ENCODE data around the gene SBK3. TPM values are rescaled to one million over a fixed set of nuclear protein-coding genes. Genes with fewer than 3 reads are reported as not detected.

SBK3 gene
- total and polyA plus RNA-seq, 10 of the 15 experiments (the other 5 are each of a cell fraction or from before 2014, with no cell fraction given): not detected

DNA sequence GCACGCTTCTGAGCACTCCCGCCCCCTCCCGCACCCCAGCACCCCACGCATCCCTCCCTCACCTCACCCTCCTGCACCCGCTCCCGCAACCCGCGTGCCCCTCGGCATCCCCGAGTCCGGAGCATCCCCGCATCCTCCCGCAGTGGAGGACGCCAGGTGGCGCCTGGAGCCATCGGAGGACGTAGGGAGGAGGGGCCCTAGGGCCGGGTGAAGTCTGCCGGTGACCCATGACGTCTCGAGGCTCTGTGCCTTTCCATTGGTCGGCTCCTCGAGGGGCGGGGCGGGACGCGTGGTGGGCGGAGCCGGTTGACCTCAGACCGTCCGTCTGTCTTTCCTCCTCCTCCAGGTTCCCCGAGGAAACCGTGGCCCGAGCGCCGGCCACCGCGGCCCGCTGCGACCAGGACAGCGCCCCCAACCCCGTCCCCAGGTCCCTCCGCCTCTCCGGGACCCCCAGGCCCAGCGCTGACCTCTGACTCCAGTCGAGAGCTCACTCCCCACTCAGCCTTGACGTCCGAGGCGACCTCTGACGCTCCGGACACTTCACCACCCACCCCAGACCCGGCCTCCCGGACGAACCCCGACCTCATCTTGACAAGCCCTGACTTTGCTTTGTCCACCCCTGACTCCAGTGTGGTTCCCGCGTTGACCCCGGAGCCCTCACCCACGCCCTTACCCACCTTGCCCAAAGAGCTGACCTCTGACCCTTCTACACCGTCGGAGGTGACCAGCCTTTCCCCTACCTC is 28.3 kb downstream of the SBK3 start (continued):
- TF ChIP-seq, protein P1, sequence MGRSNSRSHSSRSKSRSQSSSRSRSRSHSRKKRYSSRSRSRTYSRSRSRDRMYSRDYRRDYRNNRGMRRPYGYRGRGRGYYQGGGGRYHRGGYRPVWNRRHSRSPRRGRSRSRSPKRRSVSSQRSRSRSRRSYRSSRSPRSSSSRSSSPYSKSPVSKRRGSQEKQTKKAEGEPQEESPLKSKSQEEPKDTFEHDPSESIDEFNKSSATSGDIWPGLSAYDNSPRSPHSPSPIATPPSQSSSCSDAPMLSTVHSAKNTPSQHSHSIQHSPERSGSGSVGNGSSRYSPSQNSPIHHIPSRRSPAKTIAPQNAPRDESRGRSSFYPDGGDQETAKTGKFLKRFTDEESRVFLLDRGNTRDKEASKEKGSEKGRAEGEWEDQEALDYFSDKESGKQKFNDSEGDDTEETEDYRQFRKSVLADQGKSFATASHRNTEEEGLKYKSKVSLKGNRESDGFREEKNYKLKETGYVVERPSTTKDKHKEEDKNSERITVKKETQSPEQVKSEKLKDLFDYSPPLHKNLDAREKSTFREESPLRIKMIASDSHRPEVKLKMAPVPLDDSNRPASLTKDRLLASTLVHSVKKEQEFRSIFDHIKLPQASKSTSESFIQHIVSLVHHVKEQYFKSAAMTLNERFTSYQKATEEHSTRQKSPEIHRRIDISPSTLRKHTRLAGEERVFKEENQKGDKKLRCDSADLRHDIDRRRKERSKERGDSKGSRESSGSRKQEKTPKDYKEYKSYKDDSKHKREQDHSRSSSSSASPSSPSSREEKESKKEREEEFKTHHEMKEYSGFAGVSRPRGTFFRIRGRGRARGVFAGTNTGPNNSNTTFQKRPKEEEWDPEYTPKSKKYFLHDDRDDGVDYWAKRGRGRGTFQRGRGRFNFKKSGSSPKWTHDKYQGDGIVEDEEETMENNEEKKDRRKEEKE (IDR thresholded peaks at IDR 0.05): no peak
- no peak for TF ChIP-seq KAT2A (conservative IDR thresholded peaks at IDR 0.05; ENCODE audit: control insufficient read depth, low read depth, low read length)
- TF ChIP-seq POLR2AphosphoS5 (IDR thresholded peaks at IDR 0.05; ENCODE audit: low read length): no peak
- 0 out of 2 replicates have a peak, but pooled peaks have one; percentile 32 for TF ChIP-seq TCF3 (IDR thresholded peaks at IDR 0.05; ENCODE audit: borderline replicate concordance, insufficient read depth, low read depth, low read length)
- TF ChIP-seq, protein P2, sequence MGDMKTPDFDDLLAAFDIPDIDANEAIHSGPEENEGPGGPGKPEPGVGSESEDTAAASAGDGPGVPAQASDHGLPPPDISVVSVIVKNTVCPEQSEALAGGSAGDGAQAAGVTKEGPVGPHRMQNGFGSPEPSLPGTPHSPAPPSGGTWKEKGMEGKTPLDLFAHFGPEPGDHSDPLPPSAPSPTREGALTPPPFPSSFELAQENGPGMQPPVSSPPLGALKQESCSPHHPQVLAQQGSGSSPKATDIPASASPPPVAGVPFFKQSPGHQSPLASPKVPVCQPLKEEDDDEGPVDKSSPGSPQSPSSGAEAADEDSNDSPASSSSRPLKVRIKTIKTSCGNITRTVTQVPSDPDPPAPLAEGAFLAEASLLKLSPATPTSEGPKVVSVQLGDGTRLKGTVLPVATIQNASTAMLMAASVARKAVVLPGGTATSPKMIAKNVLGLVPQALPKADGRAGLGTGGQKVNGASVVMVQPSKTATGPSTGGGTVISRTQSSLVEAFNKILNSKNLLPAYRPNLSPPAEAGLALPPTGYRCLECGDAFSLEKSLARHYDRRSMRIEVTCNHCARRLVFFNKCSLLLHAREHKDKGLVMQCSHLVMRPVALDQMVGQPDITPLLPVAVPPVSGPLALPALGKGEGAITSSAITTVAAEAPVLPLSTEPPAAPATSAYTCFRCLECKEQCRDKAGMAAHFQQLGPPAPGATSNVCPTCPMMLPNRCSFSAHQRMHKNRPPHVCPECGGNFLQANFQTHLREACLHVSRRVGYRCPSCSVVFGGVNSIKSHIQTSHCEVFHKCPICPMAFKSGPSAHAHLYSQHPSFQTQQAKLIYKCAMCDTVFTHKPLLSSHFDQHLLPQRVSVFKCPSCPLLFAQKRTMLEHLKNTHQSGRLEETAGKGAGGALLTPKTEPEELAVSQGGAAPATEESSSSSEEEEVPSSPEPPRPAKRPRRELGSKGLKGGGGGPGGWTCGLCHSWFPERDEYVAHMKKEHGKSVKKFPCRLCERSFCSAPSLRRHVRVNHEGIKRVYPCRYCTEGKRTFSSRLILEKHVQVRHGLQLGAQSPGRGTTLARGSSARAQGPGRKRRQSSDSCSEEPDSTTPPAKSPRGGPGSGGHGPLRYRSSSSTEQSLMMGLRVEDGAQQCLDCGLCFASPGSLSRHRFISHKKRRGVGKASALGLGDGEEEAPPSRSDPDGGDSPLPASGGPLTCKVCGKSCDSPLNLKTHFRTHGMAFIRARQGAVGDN (IDR thresholded peaks at IDR 0.05): peak; percentile 17; the same call in 1 of the 2 replicates
- TF ChIP-seq MXI1 (IDR thresholded peaks at IDR 0.05; ENCODE audit: low read depth, low read length): no peak
- no peak for TF ChIP-seq ZNF207 (IDR thresholded peaks at IDR 0.05; ENCODE audit: borderline replicate concordance)
- TF ChIP-seq, protein P3, sequence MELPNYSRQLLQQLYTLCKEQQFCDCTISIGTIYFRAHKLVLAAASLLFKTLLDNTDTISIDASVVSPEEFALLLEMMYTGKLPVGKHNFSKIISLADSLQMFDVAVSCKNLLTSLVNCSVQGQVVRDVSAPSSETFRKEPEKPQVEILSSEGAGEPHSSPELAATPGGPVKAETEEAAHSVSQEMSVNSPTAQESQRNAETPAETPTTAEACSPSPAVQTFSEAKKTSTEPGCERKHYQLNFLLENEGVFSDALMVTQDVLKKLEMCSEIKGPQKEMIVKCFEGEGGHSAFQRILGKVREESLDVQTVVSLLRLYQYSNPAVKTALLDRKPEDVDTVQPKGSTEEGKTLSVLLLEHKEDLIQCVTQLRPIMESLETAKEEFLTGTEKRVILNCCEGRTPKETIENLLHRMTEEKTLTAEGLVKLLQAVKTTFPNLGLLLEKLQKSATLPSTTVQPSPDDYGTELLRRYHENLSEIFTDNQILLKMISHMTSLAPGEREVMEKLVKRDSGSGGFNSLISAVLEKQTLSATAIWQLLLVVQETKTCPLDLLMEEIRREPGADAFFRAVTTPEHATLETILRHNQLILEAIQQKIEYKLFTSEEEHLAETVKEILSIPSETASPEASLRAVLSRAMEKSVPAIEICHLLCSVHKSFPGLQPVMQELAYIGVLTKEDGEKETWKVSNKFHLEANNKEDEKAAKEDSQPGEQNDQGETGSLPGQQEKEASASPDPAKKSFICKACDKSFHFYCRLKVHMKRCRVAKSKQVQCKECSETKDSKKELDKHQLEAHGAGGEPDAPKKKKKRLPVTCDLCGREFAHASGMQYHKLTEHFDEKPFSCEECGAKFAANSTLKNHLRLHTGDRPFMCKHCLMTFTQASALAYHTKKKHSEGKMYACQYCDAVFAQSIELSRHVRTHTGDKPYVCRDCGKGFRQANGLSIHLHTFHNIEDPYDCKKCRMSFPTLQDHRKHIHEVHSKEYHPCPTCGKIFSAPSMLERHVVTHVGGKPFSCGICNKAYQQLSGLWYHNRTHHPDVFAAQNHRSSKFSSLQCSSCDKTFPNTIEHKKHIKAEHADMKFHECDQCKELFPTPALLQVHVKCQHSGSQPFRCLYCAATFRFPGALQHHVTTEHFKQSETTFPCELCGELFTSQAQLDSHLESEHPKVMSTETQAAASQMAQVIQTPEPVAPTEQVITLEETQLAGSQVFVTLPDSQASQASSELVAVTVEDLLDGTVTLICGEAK (IDR thresholded peaks at IDR 0.05; ENCODE audit: borderline replicate concordance): no peak
- TF ChIP-seq PAX5 (IDR thresholded peaks at IDR 0.05; ENCODE audit: borderline replicate concordance, low read depth, low read length): no peak
- no peak for TF ChIP-seq ZNF274 (IDR thresholded peaks at IDR 0.05; ENCODE audit: insufficient read depth, insufficient read length)
- no peak for TF ChIP-seq ZNF217 (IDR thresholded peaks at IDR 0.05)
- no peak for TF ChIP-seq SUPT20H (IDR thresholded peaks at IDR 0.05; ENCODE audit: borderline replicate concordance, control insufficient read depth, low read depth, low read length)
- no peak for TF ChIP-seq TAF1 (IDR thresholded peaks at IDR 0.05; ENCODE audit: borderline replicate concordance, low read depth, low read length)
- TF ChIP-seq HCFC1 (IDR thresholded peaks at IDR 0.05; ENCODE audit: low read length): no peak
